ENCODE data around the gene LILRA5. TPM values are rescaled to one million over a fixed set of nuclear protein-coding genes. Genes with fewer than 3 reads are reported as not detected.
"Not testable (repeated sequence)": the region's sequence is repeated elsewhere in the genome, so short reads cannot be mapped to it uniquely, and the experiment has no call there.

LILRA5 gene
- total RNA-seq, 5 donors from 2014 or later (not counting 1 experiment from before 2014, with no cell fraction given) = not detected

DNA sequence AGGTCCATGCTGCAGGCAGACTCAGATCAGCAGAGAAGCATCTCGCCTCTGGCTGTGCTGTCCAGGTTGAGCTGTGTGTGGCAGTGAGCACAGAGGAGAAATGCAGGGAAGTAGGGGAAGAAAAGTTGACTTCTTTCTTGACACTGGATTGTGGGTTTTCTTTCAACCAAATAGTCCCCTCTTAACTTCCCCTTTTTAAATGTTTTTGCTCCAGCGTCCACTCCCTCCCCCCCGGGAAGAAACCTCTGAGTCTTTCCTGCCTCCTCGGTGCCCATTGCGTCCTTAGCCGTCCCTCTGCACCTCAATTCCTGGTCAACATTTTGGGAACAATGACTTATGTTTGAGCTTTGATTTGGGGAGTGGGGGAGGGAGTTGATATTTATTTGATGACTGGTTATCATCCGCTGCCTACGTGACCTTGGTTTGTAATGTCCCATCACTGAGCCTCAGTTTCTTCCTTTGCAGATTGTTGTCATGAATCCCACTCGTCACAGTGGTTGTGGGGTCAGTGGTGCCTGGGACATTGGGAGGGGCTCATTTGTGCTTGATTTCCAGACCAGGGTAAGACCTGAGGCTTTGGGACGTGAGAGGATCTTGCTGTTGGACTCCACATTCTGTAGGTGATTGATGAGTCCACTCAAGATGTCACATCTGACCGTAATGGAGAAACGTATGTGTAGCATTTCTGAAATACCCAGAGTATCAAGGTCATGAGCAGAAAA lies 31.8 kb downstream of the LILRA5 start, which contains the start of gene LILRB2:
Gene LILRB2 (minus strand): TSS at position 104 of the 722 bp plus-strand sequence. CDS start 614 bp downstream, outside the sequence.
- Histone ChIP-seq H3K27ac (ENCODE audit: low read length) (no peak within 1 kb of the TSS), H3K9me3 (no peaks in the 10 kb centered on the region), H3K4me1 (ENCODE audit: control insufficient read depth in 1 of 2, extremely low read depth in 1 of 2, insufficient read depth in 2 of 2, low read length in 2 of 2) (peaks cover 0 to 3% of the 10 kb centered on the region in 2 experiments), H3K4me3 (ENCODE audit: control insufficient read depth in 1 of 2, extremely low read depth in 1 of 2, low read length in 1 of 2) (no peak within 1 kb of the TSS), H3K27me3 (replicated peaks in 1 of 2; ENCODE audit: control insufficient read depth in 2 of 2, extremely low read depth in 1 of 2, insufficient read depth in 2 of 2, low read length in 1 of 2) (peaks cover 0 to 57% of the 10 kb centered on the region in 2 experiments), H3K36me3 (ENCODE audit: control insufficient read depth in 2 of 2, extremely low read depth in 1 of 2, insufficient read depth in 1 of 2, low read length in 1 of 2) (no peaks in the 10 kb centered on the region)
- ATAC-seq (replicated peaks in 1 of 4) (no peak), DNase-seq (no peak)
- ChIA-PET CTCF (interaction anchor here in 1 of 2 donors (0.7 kb wide), 1 partner anchor 23 kb away, joined by 3 read pairs; no protein-coding TSS in a partner anchor), POLR2A (no interaction called here)
- 82% methylated on average over 6 of the region's 12 CpGs for WGBS (ENCODE audit: insufficient coverage)
- peaks cover 29 to 59% of the 10 kb centered on the region in 2 donors for H3K27me3 Mint-ChIP-seq
- no peaks in the 10 kb centered on the region for H3K36me3 Mint-ChIP-seq
- H3K9me3 Mint-ChIP-seq = no peaks in the 10 kb centered on the region
- H3K4me3 Mint-ChIP-seq = no peak within 1 kb of the TSS
- H3K4me1 Mint-ChIP-seq = peaks cover 0 to 16% (median 7%) of the 10 kb centered on the region in 3 donors
- no peak within 1 kb of the TSS for H3K27ac Mint-ChIP-seq

DNA sequence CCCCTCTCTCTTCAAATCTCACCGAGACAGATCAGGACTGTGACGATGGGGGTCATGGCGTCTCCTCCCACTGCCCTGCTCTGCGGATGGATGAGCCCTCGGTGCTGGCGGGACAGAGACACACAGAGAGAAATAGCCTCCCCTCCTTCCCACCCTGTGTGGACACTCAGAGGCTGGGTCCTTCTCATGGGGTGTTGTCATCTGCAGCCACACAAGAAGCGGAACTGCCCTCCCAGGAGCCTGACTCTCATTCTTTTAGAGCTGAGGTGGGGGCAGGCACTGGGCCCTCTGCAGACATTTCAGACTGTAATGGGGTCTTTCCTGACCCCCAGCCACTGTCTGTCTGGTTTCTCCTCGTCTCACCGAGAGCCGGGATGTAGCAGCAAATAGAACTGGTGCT lies 32.5 kb downstream of the LILRA5 start:
- peaks cover 0 to 63% of the 10 kb centered on the region in 2 experiments for H3K27me3 ChIP-seq (replicated peaks in 1 of 2; ENCODE audit: control insufficient read depth in 2 of 2, extremely low read depth in 1 of 2, insufficient read depth in 2 of 2, low read length in 1 of 2)
- H3K4me3 ChIP-seq (ENCODE audit: control insufficient read depth in 1 of 2, extremely low read depth in 1 of 2, low read length in 1 of 2); H3K36me3 ChIP-seq (ENCODE audit: control insufficient read depth in 2 of 2, extremely low read depth in 1 of 2, insufficient read depth in 1 of 2, low read length in 1 of 2); H3K9me3 ChIP-seq; H3K4me1 ChIP-seq (ENCODE audit: control insufficient read depth in 1 of 2, extremely low read depth in 1 of 2, insufficient read depth in 2 of 2, low read length in 2 of 2); CTCF ChIA-PET; H3K36me3 Mint-ChIP-seq; H3K9me3 Mint-ChIP-seq; DNase-seq; H3K27ac ChIP-seq (ENCODE audit: low read length); ATAC-seq (replicated peaks in 1 of 4); POLR2A ChIA-PET; H3K27ac Mint-ChIP-seq; H3K4me3 Mint-ChIP-seq: not testable (repeated sequence)
- 3% methylated on average over 3 of the region's 10 CpGs for WGBS (ENCODE audit: insufficient coverage)
- peaks cover 29 to 61% of the 10 kb centered on the region in 2 donors for H3K27me3 Mint-ChIP-seq
- H3K4me1 Mint-ChIP-seq = peaks cover 0 to 13% (median 7%) of the 10 kb centered on the region in 3 donors

DNA sequence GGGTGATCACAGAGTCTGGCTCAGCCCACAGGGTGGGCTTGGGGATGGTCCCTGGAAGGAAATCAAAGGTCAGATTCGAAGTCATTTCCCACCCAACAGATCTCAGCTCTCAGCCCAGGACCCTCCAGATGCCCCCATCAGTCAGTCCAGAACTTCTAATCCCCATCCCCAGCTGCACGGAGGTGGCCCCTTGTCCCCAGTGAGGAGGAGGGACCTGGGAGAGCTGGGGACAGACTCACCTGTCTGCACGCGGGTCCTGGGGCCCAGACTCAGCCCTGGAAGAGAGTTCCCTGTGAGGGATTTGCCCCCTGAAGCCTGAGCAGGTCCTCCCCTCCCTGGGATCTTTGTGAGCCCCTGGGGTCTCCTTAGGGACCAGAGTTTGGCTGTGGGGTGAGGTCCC lies 32.9 kb downstream of the LILRA5 start:
- H3K27ac Mint-ChIP-seq; ATAC-seq (replicated peaks in 1 of 4); H3K27ac ChIP-seq (ENCODE audit: low read length); H3K36me3 Mint-ChIP-seq; POLR2A ChIA-PET; H3K4me1 ChIP-seq (ENCODE audit: control insufficient read depth in 1 of 2, extremely low read depth in 1 of 2, insufficient read depth in 2 of 2, low read length in 2 of 2); DNase-seq; CTCF ChIA-PET; H3K9me3 ChIP-seq; H3K9me3 Mint-ChIP-seq; H3K4me3 ChIP-seq (ENCODE audit: control insufficient read depth in 1 of 2, extremely low read depth in 1 of 2, low read length in 1 of 2); H3K4me3 Mint-ChIP-seq; H3K36me3 ChIP-seq (ENCODE audit: control insufficient read depth in 2 of 2, extremely low read depth in 1 of 2, insufficient read depth in 1 of 2, low read length in 1 of 2): not testable (repeated sequence)
- Mint-ChIP-seq H3K4me1 (peaks cover 0 to 13% (median 7%) of the 10 kb centered on the region in 3 donors), H3K27me3 (peaks cover 29 to 63% of the 10 kb centered on the region in 2 donors)
- 60% methylated on average over 2 of the region's 4 CpGs for WGBS (ENCODE audit: insufficient coverage)
- H3K27me3 ChIP-seq (replicated peaks in 1 of 2; ENCODE audit: control insufficient read depth in 2 of 2, extremely low read depth in 1 of 2, insufficient read depth in 2 of 2, low read length in 1 of 2) = peaks cover 0 to 64% of the 10 kb centered on the region in 2 experiments

DNA sequence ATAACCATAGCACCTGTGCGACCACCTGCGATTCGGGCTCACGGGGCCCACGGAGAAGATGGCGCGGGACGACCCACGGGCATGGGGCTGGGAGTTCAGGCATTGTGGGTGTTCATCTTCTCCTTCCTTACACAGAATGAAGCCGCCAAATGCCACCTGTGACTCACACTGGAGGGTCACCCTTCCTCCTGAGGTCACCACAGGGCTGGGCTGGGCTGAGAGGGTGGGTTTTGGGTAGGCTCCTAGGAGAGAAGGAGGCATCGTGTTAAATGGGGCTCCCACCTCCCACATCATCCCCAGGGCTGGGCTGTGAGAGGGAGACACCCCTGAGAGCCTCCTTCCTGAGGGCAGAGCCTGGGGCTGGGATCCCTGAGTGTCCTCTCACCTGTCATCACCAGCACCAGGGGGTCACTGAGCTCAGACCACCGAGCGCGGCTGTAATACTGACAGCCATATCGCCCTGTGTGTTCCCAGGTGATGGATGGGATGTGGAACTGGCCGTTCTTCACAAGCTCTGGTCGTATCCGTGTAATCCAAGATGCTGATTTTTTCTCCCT lies 33.5 kb downstream of the LILRA5 start:
- CTCF ChIA-PET = no interaction called here
- Mint-ChIP-seq H3K27ac (no peak overlapping the region), H3K36me3 (no peaks in the 10 kb centered on the region), H3K4me3 (no peak overlapping the region), H3K4me1 (peaks cover 0 to 8% (median 1%) of the 10 kb centered on the region in 3 donors), H3K27me3 (peaks cover 29 to 61% of the 10 kb centered on the region in 2 donors), H3K9me3 (no peaks in the 10 kb centered on the region)
- DNase-seq = no peak
- Histone ChIP-seq H3K4me1 (ENCODE audit: control insufficient read depth in 1 of 2, extremely low read depth in 1 of 2, insufficient read depth in 2 of 2, low read length in 2 of 2) (no peaks in the 10 kb centered on the region), H3K4me3 (ENCODE audit: control insufficient read depth in 1 of 2, extremely low read depth in 1 of 2, low read length in 1 of 2) (no peak overlapping the region), H3K9me3 (no peaks in the 10 kb centered on the region), H3K27ac (ENCODE audit: low read length) (no peak overlapping the region), H3K27me3 (replicated peaks in 1 of 2; ENCODE audit: control insufficient read depth in 2 of 2, extremely low read depth in 1 of 2, insufficient read depth in 2 of 2, low read length in 1 of 2) (peaks cover 0 to 65% of the 10 kb centered on the region in 2 experiments), H3K36me3 (ENCODE audit: control insufficient read depth in 2 of 2, extremely low read depth in 1 of 2, insufficient read depth in 1 of 2, low read length in 1 of 2) (no peaks in the 10 kb centered on the region)
- no peak for ATAC-seq (replicated peaks in 1 of 4)
- POLR2A ChIA-PET = no interaction called here
- 81% methylated on average over 12 of the region's 18 CpGs for WGBS (ENCODE audit: insufficient coverage)

DNA sequence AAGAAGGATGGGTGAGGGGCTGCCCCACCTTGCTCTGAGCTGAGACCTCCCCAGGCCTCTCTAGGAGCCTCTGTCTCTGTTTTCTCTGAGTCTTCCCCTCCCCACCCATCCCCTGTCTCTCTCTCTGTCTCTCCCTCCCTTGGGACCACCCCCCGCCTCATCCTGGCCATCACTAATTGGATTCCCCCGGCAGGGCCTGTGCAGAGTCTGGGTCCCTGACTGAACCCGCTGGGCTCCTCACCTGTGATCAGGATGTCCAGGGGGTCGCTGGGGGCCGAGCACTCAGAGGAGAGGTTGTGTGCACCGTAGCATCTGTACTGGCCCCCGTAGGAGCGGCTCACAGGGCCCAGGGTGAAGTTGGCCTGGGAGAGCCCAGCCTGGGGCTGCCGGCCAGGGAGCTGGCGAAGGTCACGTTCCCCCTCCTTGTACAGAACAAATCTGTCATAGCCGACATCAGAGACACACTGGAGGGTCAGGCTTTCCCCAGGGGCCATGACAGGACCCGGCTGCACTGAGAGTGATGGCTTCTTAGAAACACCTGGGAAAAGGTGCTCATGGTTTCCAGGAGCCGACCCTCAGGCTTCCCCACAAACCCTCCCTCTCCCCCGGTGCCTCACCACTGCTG lies 34.3 kb downstream of the LILRA5 start:
- peaks cover 0 to 64% of the 10 kb centered on the region in 2 experiments for H3K27me3 ChIP-seq (replicated peaks in 1 of 2; ENCODE audit: control insufficient read depth in 2 of 2, extremely low read depth in 1 of 2, insufficient read depth in 2 of 2, low read length in 1 of 2)
- H3K27ac Mint-ChIP-seq; CTCF ChIA-PET; POLR2A ChIA-PET; H3K4me3 ChIP-seq (ENCODE audit: control insufficient read depth in 1 of 2, extremely low read depth in 1 of 2, low read length in 1 of 2); ATAC-seq (replicated peaks in 1 of 4); H3K9me3 ChIP-seq; H3K27ac ChIP-seq (ENCODE audit: low read length); H3K9me3 Mint-ChIP-seq; H3K36me3 ChIP-seq (ENCODE audit: control insufficient read depth in 2 of 2, extremely low read depth in 1 of 2, insufficient read depth in 1 of 2, low read length in 1 of 2); H3K4me1 ChIP-seq (ENCODE audit: control insufficient read depth in 1 of 2, extremely low read depth in 1 of 2, insufficient read depth in 2 of 2, low read length in 2 of 2); H3K4me3 Mint-ChIP-seq; DNase-seq; H3K36me3 Mint-ChIP-seq; H3K4me1 Mint-ChIP-seq: not testable (repeated sequence)
- 79% methylated on average over 9 of the region's 15 CpGs for WGBS (ENCODE audit: insufficient coverage)
- peaks cover 34 to 63% of the 10 kb centered on the region in 2 donors for H3K27me3 Mint-ChIP-seq

DNA sequence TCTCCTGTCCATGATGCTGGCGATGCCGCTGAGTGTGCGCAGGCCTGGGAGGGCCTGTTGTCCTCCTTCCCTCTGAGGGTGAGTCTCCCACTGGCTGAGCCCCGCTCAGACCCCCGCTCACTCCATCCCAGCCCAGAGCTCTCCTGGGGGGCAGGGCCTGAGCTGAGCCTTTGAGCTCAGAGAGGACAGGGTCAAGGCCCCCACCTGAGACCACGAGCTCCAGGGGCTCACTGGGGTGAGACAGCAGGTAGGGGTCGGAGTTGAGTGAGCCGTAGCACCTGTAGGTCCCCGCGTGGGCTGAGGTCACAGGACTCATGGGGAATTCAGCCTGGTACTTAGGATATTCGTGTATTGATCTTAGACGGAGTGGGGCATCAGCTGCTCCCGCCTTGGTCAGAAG lies 34.9 kb downstream of the LILRA5 start:
- H3K36me3 Mint-ChIP-seq; CTCF ChIA-PET; H3K27ac Mint-ChIP-seq; ATAC-seq (replicated peaks in 1 of 4); H3K9me3 ChIP-seq; H3K4me1 ChIP-seq (ENCODE audit: control insufficient read depth in 1 of 2, extremely low read depth in 1 of 2, insufficient read depth in 2 of 2, low read length in 2 of 2); H3K27ac ChIP-seq (ENCODE audit: low read length); POLR2A ChIA-PET; H3K4me1 Mint-ChIP-seq; H3K36me3 ChIP-seq (ENCODE audit: control insufficient read depth in 2 of 2, extremely low read depth in 1 of 2, insufficient read depth in 1 of 2, low read length in 1 of 2); H3K4me3 ChIP-seq (ENCODE audit: control insufficient read depth in 1 of 2, extremely low read depth in 1 of 2, low read length in 1 of 2); H3K9me3 Mint-ChIP-seq; DNase-seq; H3K4me3 Mint-ChIP-seq: not testable (repeated sequence)
- 87% methylated on average over 9 of the region's 13 CpGs for WGBS (ENCODE audit: insufficient coverage)
- peaks cover 0 to 66% of the 10 kb centered on the region in 2 experiments for H3K27me3 ChIP-seq (replicated peaks in 1 of 2; ENCODE audit: control insufficient read depth in 2 of 2, extremely low read depth in 1 of 2, insufficient read depth in 2 of 2, low read length in 1 of 2)
- H3K27me3 Mint-ChIP-seq = peaks cover 32 to 62% of the 10 kb centered on the region in 2 donors

All from T-cell (primary cell).